ENCODE data around the gene DGKQ. TPM values are rescaled to one million over a fixed set of nuclear protein-coding genes. Genes with fewer than 3 reads are reported as not detected.

The DGKQ gene
- total and polyA plus RNA-seq, 4 experiments from 2014 or later, result 1.9 to 29.6 (median 18.2) TPM

- H3K36me3 Mint-ChIP-seq, result no peaks in the 10 kb centered on the region
- no peaks in the 10 kb centered on the region for H3K9me3 Mint-ChIP-seq
- Histone ChIP-seq H3K9me3 (ENCODE audit: control insufficient read depth in 1 of 2, low read length in 2 of 2) (no peaks in the 10 kb centered on the region), H3K27me3 (ENCODE audit: insufficient read depth, low read length) (no peaks in the 10 kb centered on the region), H3K4me3 (ENCODE audit: low read length in 2 of 2) (no peak overlapping the region), H3K36me3 (ENCODE audit: insufficient read depth, low read length) (no peaks in the 10 kb centered on the region), H3K27ac (ENCODE audit: low read depth, low read length) (no peak overlapping the region), H3K4me1 (ENCODE audit: insufficient read depth, low read length) (peaks cover 9% of the 10 kb centered on the region)
- intact Hi-C loops (cut with micrococcal nuclease), result no loop called here
- H3K4me1 Mint-ChIP-seq, result peaks cover 0 to 8% (median under 1%) of the 10 kb centered on the region in 4 donors
- peaks cover 0 to 2% of the 10 kb centered on the region in 2 donors for H3K27me3 Mint-ChIP-seq
- no peak overlapping the region for H3K27ac Mint-ChIP-seq
- no peak for DNase-seq
- H3K4me3 Mint-ChIP-seq, result no peak overlapping the region
- ChIA-PET CTCF (ENCODE audit: partially characterized antibody) (no interaction called here), POLR2A (ENCODE audit: partially characterized antibody) (interaction anchor here (0.8 kb wide), 1 partner anchor 320 kb away, joined by 5 read pairs; no protein-coding TSS in a partner anchor)
Observed at GRCh38 chr4:992297-993110, 19.1 kb upstream of the DGKQ start.

DNA sequence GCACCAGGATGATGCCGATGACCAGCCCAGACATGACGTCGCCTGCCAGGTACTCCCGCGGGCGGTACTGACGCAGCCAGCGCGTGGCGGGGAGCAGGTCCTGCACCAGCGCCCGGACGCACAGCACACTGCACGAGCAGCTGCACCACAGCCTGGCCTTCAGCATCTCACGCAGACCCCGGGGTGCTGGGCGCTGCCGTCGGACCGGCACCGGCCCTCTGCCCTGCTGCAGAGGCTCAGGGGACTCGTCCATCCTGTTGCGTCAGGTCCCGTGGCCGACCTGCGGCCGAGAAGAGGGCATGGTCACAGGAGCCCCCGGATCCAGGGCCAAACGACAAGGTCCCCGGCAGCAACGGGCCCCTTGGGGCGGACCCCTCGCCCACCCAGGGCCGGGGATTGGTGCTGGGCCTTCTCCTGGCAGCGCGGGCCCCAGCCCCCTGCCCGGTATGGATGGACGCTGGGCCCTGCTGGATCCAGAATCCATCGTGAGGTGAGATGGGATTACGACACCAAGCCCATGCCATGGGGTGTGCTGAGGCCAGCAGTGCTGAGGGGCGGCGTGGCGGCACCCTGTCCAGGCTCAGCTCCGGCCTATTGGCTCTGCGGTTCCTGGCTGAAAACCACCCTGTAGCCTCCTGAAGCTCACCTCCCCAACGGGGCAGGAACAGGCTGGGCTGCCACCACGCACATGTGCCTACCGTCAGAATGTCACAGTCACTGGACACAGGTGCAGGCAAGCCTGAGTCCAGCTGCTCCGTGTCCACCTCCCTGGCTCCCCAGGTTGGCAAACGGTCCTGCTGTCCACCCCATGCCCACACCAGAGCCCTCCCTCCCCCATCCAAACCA lies 18.3 kb upstream of the DGKQ start:
- no peaks in the 10 kb centered on the region for H3K36me3 ChIP-seq (ENCODE audit: insufficient read depth, low read length)
- DNase-seq, result no peak
- Mint-ChIP-seq H3K4me3 (no peak overlapping the region), H3K36me3 (no peaks in the 10 kb centered on the region), H3K9me3 (no peaks in the 10 kb centered on the region), H3K27me3 (no peaks in the 10 kb centered on the region), H3K27ac (no peak overlapping the region), H3K4me1 (peaks cover 0 to 10% (median 2%) of the 10 kb centered on the region in 4 donors)
- H3K27me3 ChIP-seq (ENCODE audit: insufficient read depth, low read length), result no peaks in the 10 kb centered on the region
- H3K4me1 ChIP-seq (ENCODE audit: insufficient read depth, low read length), result peaks cover 11% of the 10 kb centered on the region
- intact Hi-C loops (cut with micrococcal nuclease), result no loop called here
- ChIA-PET POLR2A (ENCODE audit: partially characterized antibody) (interaction anchor here (0.8 kb wide), 1 partner anchor 319 kb away, joined by 5 read pairs; no protein-coding TSS in a partner anchor), CTCF (ENCODE audit: partially characterized antibody) (no interaction called here)
- H3K4me3 ChIP-seq (ENCODE audit: low read length in 2 of 2), result no peak overlapping the region
- H3K9me3 ChIP-seq (ENCODE audit: control insufficient read depth in 1 of 2, low read length in 2 of 2), result no peaks in the 10 kb centered on the region
- no peak overlapping the region for H3K27ac ChIP-seq (ENCODE audit: low read depth, low read length)

DNA sequence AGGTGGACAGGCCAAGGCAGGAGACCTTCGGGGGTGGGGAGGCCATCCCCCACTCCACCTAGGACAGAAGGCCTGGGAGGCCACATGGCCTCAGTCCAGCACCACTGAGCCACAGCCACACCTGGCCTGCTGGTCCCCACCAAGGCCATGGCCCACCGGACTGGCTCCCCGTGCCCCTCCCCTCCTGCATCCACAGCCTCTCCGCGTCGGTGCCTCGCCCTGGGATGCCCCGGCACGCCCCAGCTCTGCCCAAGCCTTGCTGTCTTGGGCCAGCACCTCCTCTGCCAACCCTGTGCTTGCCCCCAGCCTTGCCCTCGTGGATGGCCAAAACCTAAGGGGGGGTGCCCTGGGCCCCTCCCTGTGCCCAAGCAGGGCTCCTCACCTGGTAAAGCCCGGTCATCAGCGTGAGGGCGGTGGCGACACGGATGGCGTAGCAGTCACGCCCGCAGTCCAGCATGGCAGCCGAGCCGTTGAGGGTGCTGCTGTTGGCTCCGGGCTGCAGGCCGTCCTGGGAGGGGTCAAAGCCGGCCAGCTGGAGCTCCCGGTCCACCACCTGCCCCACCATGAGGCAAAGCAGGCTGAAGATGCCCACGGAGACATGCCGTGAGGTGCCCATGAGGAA lies 17.5 kb upstream of the DGKQ start:
- DNase-seq, result no peak
- no peak overlapping the region for H3K27ac Mint-ChIP-seq
- intact Hi-C loops (cut with micrococcal nuclease), result no loop called here

GRCh38 chr4:989722-990471 lies 16.5 kb upstream of the DGKQ start:
- ChIA-PET POLR2A (ENCODE audit: partially characterized antibody) (no interaction called here), CTCF (ENCODE audit: partially characterized antibody) (no interaction called here)
- H3K4me1 Mint-ChIP-seq, result peaks cover 5 to 28% (median 13%) of the 10 kb centered on the region in 4 donors
- no peaks in the 10 kb centered on the region for H3K9me3 Mint-ChIP-seq
- no peak for DNase-seq
- Histone ChIP-seq H3K4me1 (ENCODE audit: insufficient read depth, low read length) (peaks cover 29% of the 10 kb centered on the region), H3K9me3 (ENCODE audit: control insufficient read depth in 1 of 2, low read length in 2 of 2) (no peaks in the 10 kb centered on the region), H3K27me3 (ENCODE audit: insufficient read depth, low read length) (no peaks in the 10 kb centered on the region), H3K4me3 (ENCODE audit: low read length in 2 of 2) (no peak overlapping the region), H3K27ac (ENCODE audit: low read depth, low read length) (no peak overlapping the region), H3K36me3 (ENCODE audit: insufficient read depth, low read length) (no peaks in the 10 kb centered on the region)
- no peaks in the 10 kb centered on the region for H3K27me3 Mint-ChIP-seq
- H3K4me3 Mint-ChIP-seq, result no peak overlapping the region
- peaks cover 0 to 2% of the 10 kb centered on the region in 2 donors for H3K36me3 Mint-ChIP-seq
- no peak overlapping the region for H3K27ac Mint-ChIP-seq
- intact Hi-C loops (cut with micrococcal nuclease), result no loop called here

More for the DNA sequence above, 17.5 kb upstream of the DGKQ start:
- Histone ChIP-seq H3K9me3 (ENCODE audit: control insufficient read depth in 1 of 2, low read length in 2 of 2) (no peaks in the 10 kb centered on the region), H3K4me3 (ENCODE audit: low read length in 2 of 2) (no peak overlapping the region), H3K27ac (ENCODE audit: low read depth, low read length) (no peak overlapping the region), H3K4me1 (ENCODE audit: insufficient read depth, low read length) (peaks cover 19% of the 10 kb centered on the region), H3K36me3 (ENCODE audit: insufficient read depth, low read length) (no peaks in the 10 kb centered on the region), H3K27me3 (ENCODE audit: insufficient read depth, low read length) (no peaks in the 10 kb centered on the region)
- H3K4me3 Mint-ChIP-seq, result no peak overlapping the region
- peaks cover 0 to 18% (median 7%) of the 10 kb centered on the region in 4 donors for H3K4me1 Mint-ChIP-seq
- no peaks in the 10 kb centered on the region for H3K27me3 Mint-ChIP-seq
- ChIA-PET POLR2A (ENCODE audit: partially characterized antibody) (no interaction called here), CTCF (ENCODE audit: partially characterized antibody) (no interaction called here)
- H3K36me3 Mint-ChIP-seq, result peaks cover 0 to 2% of the 10 kb centered on the region in 2 donors
- no peaks in the 10 kb centered on the region for H3K9me3 Mint-ChIP-seq

- ChIA-PET CTCF (ENCODE audit: partially characterized antibody) (no interaction called here), POLR2A (ENCODE audit: partially characterized antibody) (interaction anchor here (2.4 kb wide), 1 partner anchor 57 kb away, joined by 9 read pairs; the partner anchor contains the start of genes GAK and TMEM175)
- H3K9me3 ChIP-seq (ENCODE audit: control insufficient read depth in 1 of 2, low read length in 2 of 2), result no peaks in the 10 kb centered on the region
- Mint-ChIP-seq H3K9me3 (no peaks in the 10 kb centered on the region), H3K27me3 (no peaks in the 10 kb centered on the region), H3K4me1 (peaks cover 7 to 35% (median 15%) of the 10 kb centered on the region in 4 donors), H3K36me3 (peaks cover 0 to 2% of the 10 kb centered on the region in 2 donors), H3K27ac (no peak overlapping the region), H3K4me3 (no peak overlapping the region)
- no peak for DNase-seq
- no peaks in the 10 kb centered on the region for H3K27me3 ChIP-seq (ENCODE audit: insufficient read depth, low read length)
- no peak overlapping the region for H3K4me3 ChIP-seq (ENCODE audit: low read length in 2 of 2)
- no peak overlapping the region for H3K27ac ChIP-seq (ENCODE audit: low read depth, low read length)
- H3K4me1 ChIP-seq (ENCODE audit: insufficient read depth, low read length), result peaks cover 34% of the 10 kb centered on the region
- intact Hi-C loops (cut with micrococcal nuclease), result no loop called here
- H3K36me3 ChIP-seq (ENCODE audit: insufficient read depth, low read length), result no peaks in the 10 kb centered on the region
Observed at GRCh38 chr4:988726-989721, 15.7 kb upstream of the DGKQ start.
